Measurements from ENCODE around the gene EXOC6B. TPM values are rescaled to one million over a fixed set of nuclear protein-coding genes. Genes with fewer than 3 reads are reported as not detected.

Gene EXOC6B
- total and polyA plus RNA-seq, 2 donors from 2014 or later: 5.9 to 31.3 TPM

DNA sequence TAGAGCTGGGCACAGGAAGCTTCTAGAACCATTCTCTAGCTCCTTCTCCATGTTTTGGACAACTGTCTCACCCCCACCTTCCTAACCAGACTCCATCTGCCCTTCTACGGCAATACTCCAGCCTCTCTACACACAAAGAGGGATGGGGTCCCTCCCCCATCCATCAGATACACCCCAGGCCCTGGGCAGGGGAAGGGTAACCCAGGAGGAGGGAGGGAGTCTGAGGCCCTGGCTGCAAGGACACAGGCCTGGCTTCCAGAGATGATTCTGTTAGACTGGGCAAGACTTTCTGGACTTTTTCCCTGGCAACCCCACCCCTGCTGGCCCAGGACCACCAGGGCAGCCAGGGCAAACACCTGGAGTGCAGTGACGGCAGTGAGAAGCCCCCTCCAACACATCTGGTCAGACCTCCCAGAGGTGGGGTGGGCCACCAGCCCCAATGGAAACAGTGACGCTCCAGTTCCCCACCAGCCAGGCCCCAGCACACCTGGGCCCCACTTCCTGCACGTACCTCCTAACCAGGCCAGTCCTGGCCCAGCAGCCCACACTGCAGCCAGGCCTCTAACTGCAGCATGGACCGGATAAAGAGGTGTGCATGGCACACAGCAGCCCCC, 684.7 kb downstream of the EXOC6B start:
- no peak for FAIRE-seq
- intact Hi-C loops (cut with DNase I): loop anchor here (10.0 kb wide), 1 partner anchor 206 kb away; no protein-coding TSS in a partner anchor
- no peak for DNase-seq

GRCh38 chr2:72140621-72140960, 685.2 kb downstream of the EXOC6B start:
- Histone ChIP-seq H3K9me3 (ENCODE audit: control insufficient read depth in 2 of 3, insufficient read depth in 1 of 3, low read length in 3 of 3) (no peaks in the 10 kb centered on the region), H3K27ac (ENCODE audit: low read depth in 2 of 2, low read length in 2 of 2) (no peak overlapping the region), H3K9ac (ENCODE audit: low read length in 3 of 3) (no peak overlapping the region), H3K4me3 (ENCODE audit: low read length in 3 of 3) (no peak overlapping the region), H3K4me1 (ENCODE audit: control insufficient read depth in 2 of 3, insufficient read depth in 2 of 3, low read depth in 1 of 3, low read length in 3 of 3) (peaks cover 0 to 5% (median 0%) of the 10 kb centered on the region in 3 donors), H3K27me3 (ENCODE audit: control insufficient read depth, insufficient read depth, low read length) (peaks cover 4% of the 10 kb centered on the region), H3K36me3 (ENCODE audit: control insufficient read depth in 2 of 3, insufficient read depth in 3 of 3, low read length in 3 of 3) (no peaks in the 10 kb centered on the region)
- intact Hi-C loops (cut with DNase I): loop anchor here (10.0 kb wide), 1 partner anchor 206 kb away; no protein-coding TSS in a partner anchor
- DNase-seq: peak in 1 of 5 donors; percentile 41
- TF ChIP-seq, protein P1, sequence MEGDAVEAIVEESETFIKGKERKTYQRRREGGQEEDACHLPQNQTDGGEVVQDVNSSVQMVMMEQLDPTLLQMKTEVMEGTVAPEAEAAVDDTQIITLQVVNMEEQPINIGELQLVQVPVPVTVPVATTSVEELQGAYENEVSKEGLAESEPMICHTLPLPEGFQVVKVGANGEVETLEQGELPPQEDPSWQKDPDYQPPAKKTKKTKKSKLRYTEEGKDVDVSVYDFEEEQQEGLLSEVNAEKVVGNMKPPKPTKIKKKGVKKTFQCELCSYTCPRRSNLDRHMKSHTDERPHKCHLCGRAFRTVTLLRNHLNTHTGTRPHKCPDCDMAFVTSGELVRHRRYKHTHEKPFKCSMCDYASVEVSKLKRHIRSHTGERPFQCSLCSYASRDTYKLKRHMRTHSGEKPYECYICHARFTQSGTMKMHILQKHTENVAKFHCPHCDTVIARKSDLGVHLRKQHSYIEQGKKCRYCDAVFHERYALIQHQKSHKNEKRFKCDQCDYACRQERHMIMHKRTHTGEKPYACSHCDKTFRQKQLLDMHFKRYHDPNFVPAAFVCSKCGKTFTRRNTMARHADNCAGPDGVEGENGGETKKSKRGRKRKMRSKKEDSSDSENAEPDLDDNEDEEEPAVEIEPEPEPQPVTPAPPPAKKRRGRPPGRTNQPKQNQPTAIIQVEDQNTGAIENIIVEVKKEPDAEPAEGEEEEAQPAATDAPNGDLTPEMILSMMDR (IDR thresholded peaks at IDR 0.05; ENCODE audit: borderline replicate concordance, extremely low read depth, insufficient read depth): no peak
- no peak for FAIRE-seq

More for the DNA sequence above, 684.7 kb downstream of the EXOC6B start:
- Histone ChIP-seq H3K4me1 (ENCODE audit: control insufficient read depth in 2 of 3, insufficient read depth in 2 of 3, low read depth in 1 of 3, low read length in 3 of 3) (peaks cover 0 to 5% (median 0%) of the 10 kb centered on the region in 3 donors), H3K4me3 (ENCODE audit: low read length in 3 of 3) (no peak overlapping the region), H3K9ac (ENCODE audit: low read length in 3 of 3) (no peak overlapping the region), H3K27me3 (ENCODE audit: control insufficient read depth, insufficient read depth, low read length) (peaks cover 9% of the 10 kb centered on the region), H3K9me3 (ENCODE audit: control insufficient read depth in 2 of 3, insufficient read depth in 1 of 3, low read length in 3 of 3) (no peaks in the 10 kb centered on the region), H3K27ac (ENCODE audit: low read depth in 2 of 2, low read length in 2 of 2) (no peak overlapping the region), H3K36me3 (ENCODE audit: control insufficient read depth in 2 of 3, insufficient read depth in 3 of 3, low read length in 3 of 3) (no peaks in the 10 kb centered on the region)
- TF ChIP-seq, protein P1 (IDR thresholded peaks at IDR 0.05; ENCODE audit: borderline replicate concordance, extremely low read depth, insufficient read depth): no peak

GRCh38 chr2:72139874-72140620, 685.8 kb downstream of the EXOC6B start:
- Histone ChIP-seq H3K27ac (ENCODE audit: low read depth in 2 of 2, low read length in 2 of 2) (no peak overlapping the region), H3K27me3 (ENCODE audit: control insufficient read depth, insufficient read depth, low read length) (peaks cover 3% of the 10 kb centered on the region), H3K36me3 (ENCODE audit: control insufficient read depth in 2 of 3, insufficient read depth in 3 of 3, low read length in 3 of 3) (no peaks in the 10 kb centered on the region), H3K4me1 (ENCODE audit: control insufficient read depth in 2 of 3, insufficient read depth in 2 of 3, low read depth in 1 of 3, low read length in 3 of 3) (peaks cover 0 to 5% (median 0%) of the 10 kb centered on the region in 3 donors), H3K4me3 (ENCODE audit: low read length in 3 of 3) (no peak overlapping the region), H3K9me3 (ENCODE audit: control insufficient read depth in 2 of 3, insufficient read depth in 1 of 3, low read length in 3 of 3) (no peaks in the 10 kb centered on the region), H3K9ac (ENCODE audit: low read length in 3 of 3) (no peak overlapping the region)
- DNase-seq (peak in 2 of 5 donors; percentile 45 to 68), FAIRE-seq (no peak)
- intact Hi-C loops (cut with DNase I): loop anchor here (10.0 kb wide), 1 partner anchor 205 kb away; no protein-coding TSS in a partner anchor
- TF ChIP-seq, protein P1 (IDR thresholded peaks at IDR 0.05; ENCODE audit: borderline replicate concordance, extremely low read depth, insufficient read depth): no peak
